ENCODE data around the gene CYB5D1.

The CYB5D1 gene

DNA sequence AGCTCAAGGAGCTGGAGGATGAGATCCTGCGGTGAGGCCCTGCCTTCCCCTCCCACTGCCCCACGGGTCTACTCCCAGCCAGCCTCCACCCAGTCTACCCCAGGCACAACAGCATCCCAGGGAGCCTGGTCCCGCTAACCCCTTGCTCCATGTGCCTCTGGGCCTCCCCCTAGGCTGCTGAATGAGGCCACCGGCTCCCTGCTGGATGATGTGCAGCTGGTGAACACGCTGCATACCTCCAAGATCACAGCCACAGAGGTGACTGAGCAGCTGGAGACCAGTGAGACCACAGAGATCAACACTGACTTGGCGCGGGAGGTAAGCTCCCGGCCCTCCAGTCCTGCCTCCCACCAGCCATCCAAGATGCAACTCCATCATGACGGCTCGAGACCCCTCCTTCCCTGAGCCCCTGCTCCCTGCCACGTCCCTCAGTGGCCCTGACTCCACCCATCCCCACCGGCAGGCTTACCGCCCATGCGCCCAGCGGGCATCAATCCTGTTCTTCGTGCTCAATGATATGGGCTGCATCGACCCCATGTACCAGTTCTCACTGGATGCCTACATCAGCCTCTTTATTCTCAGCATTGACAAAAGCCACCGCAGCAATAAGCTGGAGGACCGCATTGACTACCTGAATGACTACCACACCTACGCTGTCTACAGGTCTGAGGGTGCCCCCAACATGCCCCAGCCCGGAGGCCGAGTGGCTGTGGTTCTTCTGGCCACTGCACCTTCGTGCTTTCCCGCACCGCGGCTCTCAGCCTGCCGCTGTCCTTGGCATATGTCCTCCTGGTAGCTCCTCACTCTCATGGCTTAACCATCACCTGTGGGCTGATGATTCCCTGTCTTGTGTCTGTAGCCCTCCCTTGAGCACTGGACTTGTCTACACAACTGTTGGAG, 38.8 kb upstream of the CYB5D1 start:
- Histone ChIP-seq H3K9me3 (replicated peaks in 1 of 11) (no peaks in the 10 kb centered on the region), H3K36me3 (no peaks in the 10 kb centered on the region), H3K9ac (no peak overlapping the region), H3K27me3 (no peaks in the 10 kb centered on the region), H4K20me1 (no peaks in the 10 kb centered on the region), H3K4me2 (no peak overlapping the region), H3K4me3 (no peak overlapping the region), H3K27ac (no peak overlapping the region), H3K4me1 (no peaks in the 10 kb centered on the region)
- no peak for TF ChIP-seq Cebpa-rat (IDR thresholded peaks at IDR 0.05)

DNA sequence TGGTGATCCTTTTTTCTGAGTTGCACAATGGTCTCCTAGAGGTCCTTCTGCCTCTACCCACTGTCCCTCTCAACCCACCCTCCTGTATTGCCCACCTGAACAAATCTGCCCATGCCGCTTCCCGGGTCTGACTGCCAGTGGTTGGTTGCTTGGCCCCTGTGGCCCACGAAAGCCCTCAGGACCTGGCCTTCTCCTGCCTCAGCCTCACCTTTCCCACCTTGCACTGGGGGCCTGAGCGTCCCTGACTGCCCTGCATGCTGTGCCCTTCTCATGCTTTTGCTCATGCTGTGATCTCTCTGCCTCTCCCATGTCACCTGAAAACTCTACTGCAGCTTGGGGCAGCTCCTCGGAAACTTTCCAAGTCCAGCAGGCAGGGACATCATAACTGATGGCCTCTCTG, 37.6 kb upstream of the CYB5D1 start:
- H3K9ac ChIP-seq: no peak overlapping the region
- no peak overlapping the region for H3K27ac ChIP-seq
- H3K4me1 ChIP-seq: peaks cover 4 to 11% (median 9%) of the 10 kb centered on the region in 10 experiments; a peak in 17 of 20 replicates
- no peak overlapping the region for H3K4me3 ChIP-seq
- H3K36me3 ChIP-seq: no peaks in the 10 kb centered on the region
- H3K27me3 ChIP-seq: no peaks in the 10 kb centered on the region
- no peak overlapping the region for H3K4me2 ChIP-seq
- H3K9me3 ChIP-seq (replicated peaks in 1 of 11): no peaks in the 10 kb centered on the region
- no peaks in the 10 kb centered on the region for H4K20me1 ChIP-seq
- TF ChIP-seq Cebpa-rat (IDR thresholded peaks at IDR 0.05): no peak

DNA sequence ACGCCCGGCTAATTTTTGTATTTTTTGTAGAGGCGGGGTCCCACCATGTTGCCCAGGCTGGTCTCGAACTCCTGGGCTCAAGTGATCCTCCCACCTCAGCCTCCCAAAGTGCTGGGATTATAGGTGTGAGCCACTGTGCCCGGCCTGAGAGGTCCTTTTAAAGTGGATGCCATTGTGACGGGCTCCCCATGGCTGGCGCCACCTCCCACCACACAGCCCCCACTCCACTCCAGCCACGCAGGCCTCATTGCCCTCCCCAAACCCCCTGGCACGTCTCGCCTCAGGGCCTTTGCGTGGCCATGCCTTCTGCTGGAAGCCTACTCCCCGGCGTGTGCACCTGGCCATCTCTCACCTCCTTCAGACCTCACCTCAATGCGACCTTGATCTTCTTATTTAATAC, 35.7 kb upstream of the CYB5D1 start:
- Histone ChIP-seq H3K27me3 (no peaks in the 10 kb centered on the region), H3K9me3 (replicated peaks in 1 of 11) (no peaks in the 10 kb centered on the region), H3K4me3 (no peak overlapping the region), H3K4me2 (no peak overlapping the region), H3K4me1 (peaks cover 4 to 14% (median 9%) of the 10 kb centered on the region in 10 experiments; a peak in 17 of 20 replicates), H3K36me3 (no peaks in the 10 kb centered on the region), H4K20me1 (no peaks in the 10 kb centered on the region), H3K27ac (no peak overlapping the region), H3K9ac (peak overlapping the region in 1 of 11 experiments; percentile 20; a peak in 1 of 22 replicates)
- TF ChIP-seq Cebpa-rat (IDR thresholded peaks at IDR 0.05): no peak

DNA sequence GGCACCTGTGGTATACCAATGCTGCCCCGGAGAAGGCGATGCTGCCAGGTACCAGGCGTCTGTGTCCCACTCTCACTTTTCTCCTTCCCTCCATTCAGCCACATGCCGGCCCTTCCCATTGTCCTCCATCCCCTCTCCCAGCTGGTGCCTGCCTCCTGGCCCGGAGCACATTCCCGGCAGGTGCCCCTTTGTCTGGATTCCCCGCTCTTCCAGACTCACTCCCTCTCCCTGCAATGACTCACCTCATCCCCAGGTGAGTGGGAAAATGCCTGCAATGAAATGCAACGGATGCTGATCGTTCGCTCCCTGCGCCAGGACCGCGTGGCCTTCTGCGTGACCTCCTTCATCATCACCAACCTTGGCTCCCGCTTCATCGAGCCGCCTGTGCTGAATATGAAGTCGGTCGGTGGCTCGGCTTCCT, 34.2 kb upstream of the CYB5D1 start:
- Histone ChIP-seq H3K4me2 (no peak overlapping the region), H3K27me3 (no peaks in the 10 kb centered on the region), H4K20me1 (no peaks in the 10 kb centered on the region), H3K9me3 (replicated peaks in 1 of 11) (no peaks in the 10 kb centered on the region), H3K27ac (no peak overlapping the region), H3K4me3 (no peak overlapping the region), H3K36me3 (no peaks in the 10 kb centered on the region), H3K9ac (no peak overlapping the region), H3K4me1 (peaks cover 4 to 14% (median 9%) of the 10 kb centered on the region in 10 experiments; a peak in 17 of 20 replicates)
- no peak for TF ChIP-seq Cebpa-rat (IDR thresholded peaks at IDR 0.05)

DNA sequence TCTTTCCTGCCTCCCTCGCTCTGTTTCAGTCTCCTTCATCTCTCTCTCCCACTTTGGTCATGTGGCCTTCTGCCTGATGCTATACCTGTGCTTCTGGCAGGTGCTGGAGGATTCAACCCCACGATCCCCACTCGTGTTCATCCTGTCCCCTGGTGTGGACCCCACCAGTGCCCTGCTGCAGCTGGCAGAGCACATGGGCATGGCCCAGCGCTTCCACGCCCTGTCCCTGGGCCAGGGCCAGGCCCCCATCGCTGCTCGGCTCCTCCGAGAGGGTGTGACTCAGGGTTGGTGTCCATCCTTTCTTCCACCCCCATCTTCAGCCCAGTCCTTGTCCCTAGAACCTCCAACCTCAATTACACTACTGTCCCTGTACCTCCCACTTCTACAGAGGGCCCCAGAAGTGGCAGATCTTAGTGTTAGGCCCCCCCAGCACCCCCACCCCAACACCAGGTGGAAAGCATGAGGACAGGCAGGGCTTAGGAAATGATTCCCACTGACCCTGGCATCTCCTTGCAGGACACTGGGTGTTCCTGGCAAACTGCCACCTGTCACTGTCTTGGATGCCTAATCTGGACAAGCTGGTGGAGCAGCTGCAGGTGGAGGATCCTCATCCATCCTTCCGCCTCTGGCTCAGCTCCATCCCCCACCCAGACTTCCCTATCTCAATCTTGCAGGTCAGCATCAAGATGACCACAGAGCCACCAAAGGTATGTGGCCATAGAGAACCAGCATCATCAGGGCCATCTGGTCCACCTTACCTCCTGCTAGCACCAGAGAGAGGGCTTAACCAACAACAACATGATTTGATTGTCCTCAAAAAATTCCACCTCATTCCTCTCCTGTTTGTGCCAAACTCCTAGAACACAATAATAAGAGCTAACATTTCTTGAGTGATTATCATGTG, 33.5 kb upstream of the CYB5D1 start:
- Histone ChIP-seq H3K9me3 (replicated peaks in 1 of 11) (no peaks in the 10 kb centered on the region), H3K4me2 (peak overlapping the region in 6 of 11 experiments; percentile 4 to 32 (median 21); a peak in 6 of 22 replicates), H3K9ac (no peak overlapping the region; a peak in 1 of 22 replicates), H3K27me3 (no peaks in the 10 kb centered on the region), H3K4me1 (peaks cover 4 to 14% (median 9%) of the 10 kb centered on the region in 10 experiments; a peak in 17 of 20 replicates), H4K20me1 (no peaks in the 10 kb centered on the region), H3K27ac (no peak overlapping the region), H3K4me3 (no peak overlapping the region), H3K36me3 (no peaks in the 10 kb centered on the region)
- TF ChIP-seq Cebpa-rat (IDR thresholded peaks at IDR 0.05): no peak

DNA sequence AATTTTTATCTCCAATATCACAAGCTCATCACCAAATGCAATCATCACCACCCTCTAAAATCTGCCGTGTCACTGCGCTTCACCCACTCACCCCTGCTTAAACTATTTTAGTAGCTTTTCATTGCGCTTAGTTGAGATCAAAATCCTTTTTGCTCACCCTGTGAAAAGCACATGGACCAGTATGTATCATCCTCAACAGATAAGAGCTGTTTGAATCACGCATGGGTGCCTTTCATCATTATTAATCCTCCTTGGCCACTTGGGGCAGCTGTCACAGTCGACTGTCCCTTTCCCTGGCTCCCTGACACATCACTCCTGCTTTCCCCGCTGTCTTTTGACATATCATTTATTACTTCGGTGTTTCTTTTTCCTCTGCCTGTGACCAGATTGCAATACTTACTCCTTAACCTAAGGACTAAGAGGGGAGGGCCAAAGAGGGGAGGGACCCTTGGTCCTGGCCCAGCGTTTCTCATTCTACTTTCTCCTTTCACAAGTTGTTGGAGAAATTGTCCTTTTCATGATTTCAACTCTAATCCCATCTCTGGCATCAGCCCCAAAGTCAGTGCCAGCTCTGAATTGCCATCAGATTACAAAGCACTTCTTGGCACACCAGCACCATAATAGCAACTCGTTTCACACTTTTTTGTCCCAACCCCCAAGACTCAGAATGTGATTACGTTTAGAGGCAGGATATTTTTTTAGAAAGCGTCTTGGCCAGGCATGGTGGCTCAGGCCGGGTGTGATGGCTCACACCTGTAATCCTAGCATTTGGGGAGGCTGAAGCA, 32.4 kb upstream of the CYB5D1 start:
- Histone ChIP-seq H3K9me3 (replicated peaks in 1 of 11) (no peaks in the 10 kb centered on the region), H3K36me3 (no peaks in the 10 kb centered on the region), H4K20me1 (no peaks in the 10 kb centered on the region), H3K9ac (no peak overlapping the region), H3K4me1 (peaks cover 4 to 14% (median 9%) of the 10 kb centered on the region in 10 experiments; a peak in 17 of 20 replicates), H3K27me3 (no peaks in the 10 kb centered on the region), H3K27ac (0 out of 22 replicates have a peak overlapping the region, but pooled peaks of 1 of the 11 experiments have one; percentile 9), H3K4me2 (peak overlapping the region in 7 of 11 experiments; percentile 4 to 36 (median 22); a peak in 10 of 22 replicates), H3K4me3 (no peak overlapping the region)
- TF ChIP-seq Cebpa-rat (IDR thresholded peaks at IDR 0.05): no peak

DNA sequence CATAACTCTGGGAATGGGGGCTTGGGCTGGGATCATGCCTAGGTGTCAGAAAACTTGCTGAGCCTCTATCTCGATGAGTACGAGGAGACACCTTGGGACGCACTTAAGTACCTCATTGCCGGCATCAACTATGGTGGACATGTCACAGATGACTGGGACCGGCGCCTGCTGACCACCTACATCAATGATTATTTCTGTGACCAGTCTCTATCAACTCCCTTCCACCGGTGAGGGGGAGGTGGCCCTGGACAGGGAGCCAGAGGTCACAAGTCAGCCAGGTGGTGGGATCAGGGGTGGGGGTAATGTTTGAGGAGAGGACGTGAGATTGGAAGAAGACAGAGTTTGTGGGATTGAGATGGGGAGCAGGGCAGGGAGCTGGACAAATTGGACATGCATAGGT, 27.2 kb upstream of the CYB5D1 start:
- TF ChIP-seq Cebpa-rat (IDR thresholded peaks at IDR 0.05): no peak
- peaks cover 0 to 4% (median 0%) of the 10 kb centered on the region in 11 experiments; a peak in 2 of 22 replicates for H3K27me3 ChIP-seq
- H3K9ac ChIP-seq: no peak overlapping the region
- no peaks in the 10 kb centered on the region for H3K9me3 ChIP-seq (replicated peaks in 1 of 11)
- H3K36me3 ChIP-seq: no peaks in the 10 kb centered on the region
- H3K4me3 ChIP-seq: no peak overlapping the region
- H3K27ac ChIP-seq: no peak overlapping the region
- 0 out of 22 replicates have a peak, but pooled peaks cover 0 to 4% (median 0%) of the 10 kb centered on the region in 11 experiments for H4K20me1 ChIP-seq
- no peak overlapping the region for H3K4me2 ChIP-seq
- H3K4me1 ChIP-seq: peaks cover 6 to 14% (median 11%) of the 10 kb centered on the region in 10 experiments; a peak in 19 of 20 replicates

DNA sequence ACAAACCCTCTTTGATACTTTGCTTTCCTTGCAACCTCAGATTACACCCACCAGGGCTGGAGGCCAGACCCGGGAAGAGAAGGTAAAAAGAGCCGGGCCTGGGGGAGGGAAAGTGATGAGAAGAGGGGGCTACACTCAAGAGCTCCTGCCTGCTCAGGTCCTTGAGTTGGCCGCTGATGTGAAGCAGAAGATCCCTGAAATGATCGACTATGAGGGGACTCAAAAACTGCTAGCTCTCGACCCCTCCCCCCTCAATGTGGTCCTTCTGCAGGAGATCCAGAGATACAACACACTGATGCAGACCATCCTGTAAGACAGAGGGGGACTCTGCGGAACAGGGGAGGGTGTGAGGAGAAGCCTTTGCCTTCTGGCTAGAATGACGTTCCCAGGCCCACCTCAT, 26.6 kb upstream of the CYB5D1 start:
- Histone ChIP-seq H3K27ac (no peak overlapping the region), H3K27me3 (peaks cover 0 to 4% (median 0%) of the 10 kb centered on the region in 11 experiments; a peak in 2 of 22 replicates), H3K4me1 (peaks cover 6 to 15% (median 12%) of the 10 kb centered on the region in 10 experiments; a peak in 19 of 20 replicates), H3K36me3 (no peaks in the 10 kb centered on the region), H3K9ac (no peak overlapping the region; a peak in 1 of 22 replicates), H4K20me1 (peaks cover 0 to 4% (median 0%) of the 10 kb centered on the region in 11 experiments; a peak in 1 of 22 replicates), H3K4me2 (no peak overlapping the region), H3K9me3 (replicated peaks in 1 of 11) (no peaks in the 10 kb centered on the region), H3K4me3 (no peak overlapping the region)
- TF ChIP-seq Cebpa-rat (IDR thresholded peaks at IDR 0.05): no peak

Data from BLaER1 treated with 17β-estradiol and CSF1 and Interleukin-3, amounts not matched to agents 10 nM and 100 nM (cell line).